ENCODE data around the gene CIZ1.

Gene CIZ1

DNA sequence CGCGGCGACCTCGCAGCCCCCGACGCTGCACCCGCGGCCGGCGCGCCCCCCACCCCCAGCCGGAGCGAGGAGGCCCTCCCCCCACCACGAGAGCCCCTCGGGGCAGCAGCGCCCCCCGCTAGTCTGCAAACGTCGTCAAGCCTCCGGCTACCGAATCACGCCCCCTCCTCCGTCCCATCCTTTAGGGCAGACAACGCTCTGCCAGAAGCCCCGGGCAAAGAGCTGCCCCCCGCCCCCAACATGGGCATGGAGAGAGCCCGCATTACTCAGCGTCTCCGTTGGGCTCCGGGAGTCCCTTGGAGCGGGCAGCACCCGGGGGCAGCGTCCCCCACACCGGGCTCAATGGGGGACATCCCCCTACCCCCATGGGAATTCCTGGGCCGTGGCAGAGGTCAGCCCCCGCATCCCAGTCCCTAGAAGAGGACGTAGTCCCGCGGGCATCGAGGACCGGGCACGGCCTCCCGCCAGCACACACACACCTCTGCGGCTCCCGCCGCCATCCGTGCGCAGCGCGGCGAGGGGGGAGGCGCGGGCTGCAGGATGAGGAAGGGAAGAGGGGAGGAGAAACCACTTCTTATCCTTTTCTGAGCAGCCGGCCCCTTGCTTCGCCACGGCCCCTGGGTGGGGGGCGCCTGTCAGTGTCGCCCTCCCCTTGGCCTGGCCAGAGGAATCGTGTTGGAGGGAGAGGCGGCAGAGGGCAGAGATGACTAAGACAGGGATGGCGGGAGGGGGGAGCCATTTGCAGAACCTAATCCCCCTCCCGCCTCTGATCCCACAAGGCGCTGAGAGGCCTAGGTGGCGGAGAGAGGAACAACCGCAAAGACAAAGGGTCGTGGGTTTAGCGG lies 12.6 kb upstream of the CIZ1 start:
- no peaks in the 10 kb centered on the region for H3K27me3 ChIP-seq (ENCODE audit: insufficient read depth, insufficient read length)
- peak overlapping the region; percentile 92 for H3K9ac ChIP-seq (ENCODE audit: insufficient read length, low read depth)
- TF ChIP-seq ZNF274 (IDR thresholded peaks at IDR 0.05; ENCODE audit: low read depth, low read length) (no peak), SUZ12 (IDR thresholded peaks at IDR 0.05; ENCODE audit: extremely low read depth, insufficient read depth, insufficient read length) (no peak), YY1 (IDR thresholded peaks at IDR 0.05; ENCODE audit: insufficient read depth, insufficient read length) (no peak)
- H3K36me3 ChIP-seq (ENCODE audit: insufficient read depth, insufficient read length, low read length), result peaks cover 20% of the 10 kb centered on the region
- H3K4me3 ChIP-seq (ENCODE audit: insufficient read length, low read depth), result peak overlapping the region; percentile 82
- peaks cover 19% of the 10 kb centered on the region for H3K4me1 ChIP-seq (ENCODE audit: insufficient read depth, insufficient read length)
- DNase-seq (ENCODE audit: low read depth, low spot score), result no peak
- H3K9me3 ChIP-seq (ENCODE audit: insufficient read depth, low read length), result no peaks in the 10 kb centered on the region

DNA sequence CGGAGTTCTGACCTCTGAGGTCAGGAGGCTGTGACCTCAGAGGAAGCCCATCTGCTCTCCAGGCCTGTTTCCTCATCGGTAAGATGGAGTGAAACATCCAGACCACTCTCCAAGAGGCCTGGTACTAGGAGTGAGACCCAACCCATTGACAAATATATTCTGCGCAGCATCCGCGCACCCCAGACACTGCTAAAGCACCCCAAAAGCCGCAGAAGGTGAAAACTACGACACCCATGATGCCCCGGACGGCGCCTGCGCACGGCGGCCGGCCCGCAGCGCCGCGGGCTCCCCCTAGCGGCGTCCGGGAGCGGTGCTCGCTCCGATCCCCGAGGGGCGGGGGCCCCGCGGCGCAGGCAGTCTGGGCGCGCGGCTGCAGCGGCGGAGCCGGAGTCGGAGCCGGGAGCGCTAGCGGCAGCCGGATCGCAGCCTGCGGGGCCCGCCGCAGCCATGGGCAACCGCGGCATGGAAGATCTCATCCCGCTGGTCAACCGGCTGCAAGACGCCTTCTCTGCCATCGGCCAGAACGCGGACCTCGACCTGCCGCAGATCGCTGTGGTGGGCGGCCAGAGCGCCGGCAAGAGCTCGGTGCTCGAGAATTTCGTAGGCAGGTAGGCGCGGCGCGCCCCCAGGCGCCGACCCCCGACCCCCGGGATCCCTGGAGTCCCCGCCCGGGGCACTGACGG lies 11.8 kb upstream of the CIZ1 start, which contains the start of gene DNM1:
Gene DNM1 (plus strand): TSS at position 356 of the 683 bp plus-strand sequence. CDS start 92 bp downstream, at position 448.
- TF ChIP-seq SUZ12 (IDR thresholded peaks at IDR 0.05; ENCODE audit: extremely low read depth, insufficient read depth, insufficient read length) (no peak), YY1 (IDR thresholded peaks at IDR 0.05; ENCODE audit: insufficient read depth, insufficient read length) (no peak), ZNF274 (IDR thresholded peaks at IDR 0.05; ENCODE audit: low read depth, low read length) (no peak)
- peak within 1 kb of the TSS; percentile 92 for H3K9ac ChIP-seq (ENCODE audit: insufficient read length, low read depth)
- H3K36me3 ChIP-seq (ENCODE audit: insufficient read depth, insufficient read length, low read length), result peaks cover 15% of the 10 kb centered on the region
- no peaks in the 10 kb centered on the region for H3K27me3 ChIP-seq (ENCODE audit: insufficient read depth, insufficient read length)
- no peak for DNase-seq (ENCODE audit: low read depth, low spot score)
- H3K4me3 ChIP-seq (ENCODE audit: insufficient read length, low read depth), result peak within 1 kb of the TSS; percentile 82
- H3K9me3 ChIP-seq (ENCODE audit: insufficient read depth, low read length), result no peaks in the 10 kb centered on the region
- H3K4me1 ChIP-seq (ENCODE audit: insufficient read depth, insufficient read length), result peaks cover 14% of the 10 kb centered on the region

DNA sequence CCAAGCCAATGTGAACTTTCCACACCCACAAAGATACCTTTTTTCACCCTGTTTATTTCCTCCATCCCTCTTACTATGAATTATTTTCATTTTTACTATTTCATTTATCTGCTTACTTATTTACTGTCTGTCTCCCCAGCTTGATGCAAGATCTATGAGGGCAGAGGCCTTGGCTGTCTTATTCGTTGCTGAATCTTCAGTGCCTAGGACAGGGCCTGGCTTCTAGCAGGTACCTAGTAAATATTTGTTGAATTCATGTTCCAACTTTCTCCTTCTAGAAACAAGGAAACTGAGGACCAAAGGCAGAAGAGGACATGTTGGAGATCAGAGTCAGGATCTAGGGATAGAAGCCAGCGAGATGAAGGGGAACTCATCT lies 11.3 kb upstream of the CIZ1 start:
- Histone ChIP-seq H3K4me1 (ENCODE audit: insufficient read depth, insufficient read length) (peaks cover 14% of the 10 kb centered on the region), H3K9me3 (ENCODE audit: insufficient read depth, low read length) (no peaks in the 10 kb centered on the region), H3K9ac (ENCODE audit: insufficient read length, low read depth) (no peak overlapping the region), H3K36me3 (ENCODE audit: insufficient read depth, insufficient read length, low read length) (peaks cover 19% of the 10 kb centered on the region), H3K4me3 (ENCODE audit: insufficient read length, low read depth) (peak overlapping the region; percentile 82), H3K27me3 (ENCODE audit: insufficient read depth, insufficient read length) (no peaks in the 10 kb centered on the region)
- no peak for TF ChIP-seq ZNF274 (IDR thresholded peaks at IDR 0.05; ENCODE audit: low read depth, low read length)
- TF ChIP-seq SUZ12 (IDR thresholded peaks at IDR 0.05; ENCODE audit: extremely low read depth, insufficient read depth, insufficient read length), result no peak
- no peak for TF ChIP-seq YY1 (IDR thresholded peaks at IDR 0.05; ENCODE audit: insufficient read depth, insufficient read length)
- no peak for DNase-seq (ENCODE audit: low read depth, low spot score)

DNA sequence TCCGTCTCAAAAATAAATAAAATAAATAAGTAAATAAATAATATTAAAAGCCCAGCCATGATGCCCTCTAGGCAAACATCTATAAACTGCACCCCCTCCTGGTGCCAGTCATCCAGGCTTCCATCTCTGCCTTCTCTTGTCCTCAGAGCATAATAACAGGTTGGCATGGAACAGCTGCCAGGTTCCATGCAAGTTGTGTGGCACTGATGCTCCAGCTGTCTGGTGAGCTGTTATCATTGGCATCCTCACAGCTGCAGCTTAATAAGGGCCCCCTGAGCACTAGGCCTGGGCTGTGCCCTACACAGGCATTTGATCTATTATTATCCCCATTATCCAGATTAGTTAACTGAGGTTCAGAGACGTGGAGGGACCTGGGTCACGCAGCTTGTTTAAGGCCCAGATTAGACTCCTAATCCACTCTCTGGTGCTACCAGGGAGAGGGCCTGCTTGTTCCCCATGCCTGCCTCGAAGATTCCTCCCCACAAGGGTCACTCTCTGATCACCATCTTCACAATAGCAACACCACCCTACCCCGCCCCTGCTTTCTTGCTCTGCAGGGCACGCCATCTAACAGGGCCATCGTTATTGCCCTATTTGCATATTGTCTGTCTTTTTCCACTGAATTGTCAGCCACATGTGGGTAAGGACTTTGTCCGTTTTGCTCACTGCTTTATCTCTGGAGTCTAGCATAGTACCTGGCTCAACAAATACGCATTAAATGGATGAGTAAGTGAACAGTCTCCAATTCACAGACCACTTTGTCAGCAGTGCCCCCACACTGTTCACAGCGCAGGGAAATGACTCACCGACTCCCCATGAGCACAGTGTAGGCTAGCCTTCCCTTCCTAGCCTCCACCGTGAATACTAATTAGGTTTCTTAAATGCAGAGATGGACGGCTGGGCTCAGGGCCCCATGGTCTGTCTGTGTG lies 10.3 kb upstream of the CIZ1 start:
- Histone ChIP-seq H3K27me3 (ENCODE audit: insufficient read depth, insufficient read length) (no peaks in the 10 kb centered on the region), H3K36me3 (ENCODE audit: insufficient read depth, insufficient read length, low read length) (peaks cover 25% of the 10 kb centered on the region), H3K9ac (ENCODE audit: insufficient read length, low read depth) (peak overlapping the region; percentile 28), H3K4me1 (ENCODE audit: insufficient read depth, insufficient read length) (peaks cover 14% of the 10 kb centered on the region), H3K9me3 (ENCODE audit: insufficient read depth, low read length) (no peaks in the 10 kb centered on the region), H3K4me3 (ENCODE audit: insufficient read length, low read depth) (no peak overlapping the region)
- no peak for TF ChIP-seq SUZ12 (IDR thresholded peaks at IDR 0.05; ENCODE audit: extremely low read depth, insufficient read depth, insufficient read length)
- TF ChIP-seq ZNF274 (IDR thresholded peaks at IDR 0.05; ENCODE audit: low read depth, low read length), result no peak
- no peak for TF ChIP-seq YY1 (IDR thresholded peaks at IDR 0.05; ENCODE audit: insufficient read depth, insufficient read length)
- no peak for DNase-seq (ENCODE audit: low read depth, low spot score)

DNA sequence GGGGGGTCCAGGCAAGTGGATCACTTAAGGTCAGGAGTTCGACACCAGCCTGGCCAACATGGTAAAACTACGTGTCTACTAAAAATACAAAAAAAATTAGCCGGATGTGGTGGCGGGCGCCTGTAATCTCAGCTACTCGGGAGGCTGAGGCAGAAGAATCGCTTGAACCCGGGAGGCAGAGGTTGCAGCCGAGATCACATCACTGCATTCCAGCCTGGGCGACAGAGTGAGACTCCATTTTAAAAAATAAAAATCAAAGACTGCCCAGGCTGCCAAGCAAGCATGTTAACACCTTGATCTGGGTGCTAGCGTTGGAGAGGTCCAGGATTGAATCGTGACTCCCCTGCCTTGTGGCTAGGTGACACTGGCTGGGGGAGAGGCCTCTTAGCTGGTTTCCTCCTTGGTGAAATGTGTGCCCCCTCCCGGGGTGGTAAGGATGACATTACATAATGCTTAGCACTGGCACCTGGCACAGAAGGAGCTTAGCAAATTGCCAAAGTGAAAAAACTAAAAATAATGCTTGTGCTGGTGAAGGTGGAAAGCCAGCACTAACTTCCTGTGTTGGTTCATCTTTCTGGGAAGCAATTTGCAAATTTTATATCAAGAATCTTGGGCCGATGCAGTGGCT lies 2.2 kb upstream of the CIZ1 start:
- DNase-seq (ENCODE audit: low read depth, low spot score), result no peak
- H3K27me3 ChIP-seq (ENCODE audit: insufficient read depth, insufficient read length), result no peaks in the 10 kb centered on the region
- no peak overlapping the region for H3K9ac ChIP-seq (ENCODE audit: insufficient read length, low read depth)
- no peaks in the 10 kb centered on the region for H3K9me3 ChIP-seq (ENCODE audit: insufficient read depth, low read length)
- no peak for TF ChIP-seq ZNF274 (IDR thresholded peaks at IDR 0.05; ENCODE audit: low read depth, low read length)
- TF ChIP-seq YY1 (IDR thresholded peaks at IDR 0.05; ENCODE audit: insufficient read depth, insufficient read length), result no peak
- no peak for TF ChIP-seq SUZ12 (IDR thresholded peaks at IDR 0.05; ENCODE audit: extremely low read depth, insufficient read depth, insufficient read length)
- H3K36me3 ChIP-seq (ENCODE audit: insufficient read depth, insufficient read length, low read length), result peaks cover 28% of the 10 kb centered on the region
- peaks cover 8% of the 10 kb centered on the region for H3K4me1 ChIP-seq (ENCODE audit: insufficient read depth, insufficient read length)
- no peak overlapping the region for H3K4me3 ChIP-seq (ENCODE audit: insufficient read length, low read depth)

DNA sequence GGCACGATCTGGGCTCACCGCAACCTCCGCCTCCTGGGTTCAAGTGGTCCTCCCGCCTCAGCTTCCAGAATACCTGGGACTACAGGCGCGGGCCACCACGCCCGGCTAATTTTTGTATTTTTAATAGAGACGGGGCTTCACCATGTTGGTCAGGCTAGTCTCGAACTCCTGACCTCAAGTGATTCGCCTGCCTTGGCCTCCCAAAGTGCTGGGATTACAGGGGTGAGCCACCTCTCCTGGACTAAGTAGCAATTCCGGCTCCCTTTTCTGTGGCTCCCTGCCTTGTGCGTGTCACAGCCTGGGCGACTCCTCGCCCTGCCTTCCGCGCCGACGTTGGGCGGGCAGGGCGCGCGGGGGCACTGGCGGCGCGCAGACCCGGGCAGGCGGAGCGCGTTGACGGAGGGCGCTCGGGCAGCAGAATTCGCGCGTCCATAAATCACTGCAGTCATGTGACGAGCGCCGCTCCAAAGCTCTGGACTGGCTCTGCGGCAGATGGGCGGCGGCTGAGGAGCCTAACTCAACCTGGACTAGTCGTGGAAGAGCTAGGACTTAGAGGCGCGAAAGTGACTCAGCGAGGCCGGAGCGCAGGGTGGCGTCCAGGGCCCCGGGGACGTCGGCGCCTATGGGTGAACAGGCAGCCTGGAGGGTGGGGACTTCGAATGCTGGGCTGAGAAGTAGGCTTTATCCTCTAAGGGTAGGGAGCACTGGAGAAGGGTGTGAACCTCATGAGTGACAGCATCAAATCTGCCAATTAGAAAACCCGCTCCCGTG lies 1.4 kb upstream of the CIZ1 start:
- peak overlapping the region; percentile 37 for H3K9ac ChIP-seq (ENCODE audit: insufficient read length, low read depth)
- TF ChIP-seq SUZ12 (IDR thresholded peaks at IDR 0.05; ENCODE audit: extremely low read depth, insufficient read depth, insufficient read length), result no peak
- TF ChIP-seq YY1 (IDR thresholded peaks at IDR 0.05; ENCODE audit: insufficient read depth, insufficient read length), result no peak
- TF ChIP-seq ZNF274 (IDR thresholded peaks at IDR 0.05; ENCODE audit: low read depth, low read length), result no peak

More for the DNA sequence above, 1.4 kb upstream of the CIZ1 start:
- Histone ChIP-seq H3K9me3 (ENCODE audit: insufficient read depth, low read length) (no peaks in the 10 kb centered on the region), H3K36me3 (ENCODE audit: insufficient read depth, insufficient read length, low read length) (peaks cover 30% of the 10 kb centered on the region), H3K27me3 (ENCODE audit: insufficient read depth, insufficient read length) (no peaks in the 10 kb centered on the region), H3K4me1 (ENCODE audit: insufficient read depth, insufficient read length) (peaks cover 8% of the 10 kb centered on the region), H3K4me3 (ENCODE audit: insufficient read length, low read depth) (peak overlapping the region; percentile 9)
- DNase-seq (ENCODE audit: low read depth, low spot score), result no peak
